MV-4-11 (cell line): ENCODE results near the gene PRTG.
"Not testable (repeated sequence)": the region's sequence is repeated elsewhere in the genome, so short reads cannot be mapped to it uniquely, and the experiment has no call there.

Experiments
- DNase-seq: peaks from one replicate; lab custom pipeline; 2025; lab: John Stamatoyannopoulos, UW

Gene PRTG

DNA sequence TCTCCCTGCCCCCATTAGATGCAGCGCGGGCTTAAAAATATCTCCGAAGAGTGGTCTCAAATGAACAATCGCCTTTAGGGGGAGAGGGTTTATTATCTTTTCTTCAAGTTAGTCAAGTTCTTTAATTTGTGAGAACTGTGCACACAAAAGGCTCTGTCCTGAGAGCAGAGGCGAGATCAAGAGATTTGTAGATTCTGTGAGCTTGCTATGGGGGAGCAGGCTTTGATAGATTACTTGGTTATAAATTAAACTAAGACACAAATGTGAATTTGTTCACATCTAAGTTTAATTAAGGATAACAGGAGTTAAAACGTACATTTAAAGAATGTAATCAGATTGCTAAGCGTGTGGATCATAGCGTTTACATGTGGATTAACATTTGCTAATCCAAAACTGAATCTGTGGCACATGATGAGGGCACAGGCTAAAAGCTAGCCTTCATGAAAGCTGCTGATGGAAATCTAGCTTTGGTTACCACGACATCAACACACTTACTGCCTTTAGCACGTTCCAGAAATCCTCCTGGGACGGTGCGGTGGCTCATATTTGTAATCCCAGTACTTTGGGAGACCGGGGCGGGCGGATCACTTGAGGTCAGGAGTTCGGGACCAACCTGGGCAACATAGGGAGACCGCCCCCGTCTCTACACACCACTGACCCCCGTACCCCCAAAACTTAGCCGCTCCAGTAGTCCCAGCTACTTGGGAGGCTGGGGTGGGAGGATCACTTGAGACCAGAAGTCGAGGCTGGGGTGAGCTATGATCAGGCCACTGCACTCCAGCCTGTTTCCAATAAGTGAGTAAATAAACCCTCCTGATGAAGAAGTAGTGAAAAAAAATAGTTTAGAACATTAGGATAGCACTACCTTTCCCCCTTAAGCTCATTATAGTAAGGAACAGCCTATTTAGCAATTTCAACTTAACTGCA is 1.0 kb upstream of the PRTG start:
- no peak for DNase-seq

GRCh38 chr15:55742498-55742926 is 440 bp downstream of the PRTG start:
- no peak for DNase-seq

GRCh38 chr15:55741833-55742497 is 987 bp downstream of the PRTG start:
- DNase-seq, result no peak

GRCh38 chr15:55740981-55741832 is 1.7 kb downstream of the PRTG start:
- no peak for DNase-seq

GRCh38 chr15:55740359-55740878 is 2.5 kb downstream of the PRTG start:
- no peak for DNase-seq

GRCh38 chr15:55739641-55740040 is 3.3 kb downstream of the PRTG start:
- DNase-seq, result no peak

GRCh38 chr15:55738715-55739114 is 4.2 kb downstream of the PRTG start:
- no peak for DNase-seq

- DNase-seq, result no peak
These were observed 5.6 kb downstream of the PRTG start for GRCh38 chr15:55737373-55737772.

DNA sequence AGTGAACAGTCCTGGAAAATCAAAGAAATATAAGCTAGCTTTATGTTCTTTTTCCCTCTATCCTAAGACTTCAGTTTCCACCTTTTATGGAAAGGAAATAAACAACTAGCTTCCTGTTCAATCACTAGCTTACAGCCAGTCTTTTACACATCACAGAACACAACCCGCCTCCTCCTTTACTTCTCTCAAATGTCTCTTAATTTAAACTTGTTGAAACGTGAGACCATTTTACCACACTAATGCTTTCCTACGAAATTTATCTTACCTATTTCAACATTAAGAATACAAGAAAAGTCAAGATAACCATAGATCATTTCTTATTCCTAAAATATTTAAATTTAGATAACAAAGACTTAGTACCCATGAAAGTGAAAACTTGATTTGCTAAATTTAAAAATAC is 6.2 kb downstream of the PRTG start:
- no peak for DNase-seq

- DNase-seq, result no peak
These were observed 8.3 kb downstream of the PRTG start for GRCh38 chr15:55734641-55735040.

- not testable (repeated sequence) for DNase-seq
These were observed 9.5 kb downstream of the PRTG start for GRCh38 chr15:55733461-55733860.

- DNase-seq, result no peak
These were observed 21.3 kb downstream of the PRTG start for GRCh38 chr15:55721554-55722185.

- DNase-seq, result no peak
These were observed 27.4 kb downstream of the PRTG start for GRCh38 chr15:55715355-55716076.

DNA sequence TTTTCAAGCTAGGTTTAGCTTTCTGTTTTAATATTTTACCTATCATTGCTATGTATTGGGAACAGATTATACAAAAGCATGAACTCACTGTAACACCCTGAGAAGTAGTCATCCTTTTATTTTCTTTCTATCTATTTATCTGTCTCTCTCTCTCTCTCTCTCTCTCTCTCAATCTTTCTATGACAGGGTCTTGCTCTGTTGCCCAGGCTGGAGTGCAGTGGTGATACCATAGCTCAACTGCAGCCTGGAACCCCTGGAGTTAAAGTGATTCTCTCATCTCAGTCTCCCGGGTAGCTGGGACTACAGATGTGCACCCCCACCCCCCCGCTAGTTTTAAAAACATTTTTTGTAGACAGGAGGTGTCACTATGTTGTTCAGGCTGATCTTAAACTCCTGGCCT is 28.9 kb downstream of the PRTG start:
- no peak for DNase-seq

DNA sequence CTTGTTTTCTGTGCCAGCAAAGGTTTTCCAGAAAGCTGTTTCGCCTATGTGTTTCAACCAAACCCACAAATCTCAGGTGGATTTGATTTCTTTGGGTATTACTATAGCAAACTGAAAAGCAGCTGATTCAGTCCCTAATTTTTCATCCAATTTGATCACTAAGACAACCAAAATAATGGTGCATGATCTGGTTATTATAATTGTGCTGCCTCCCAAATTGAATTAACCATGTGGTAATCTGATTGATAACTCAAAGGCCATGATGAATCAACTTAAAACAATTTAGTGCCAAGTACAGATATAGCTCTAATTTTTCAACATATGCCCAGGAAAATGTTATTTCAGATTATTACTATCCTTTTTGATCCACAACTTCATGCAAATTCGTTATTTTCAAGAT is 30.6 kb downstream of the PRTG start:
- no peak for DNase-seq

GRCh38 chr15:55710286-55710685 is 32.7 kb downstream of the PRTG start:
- DNase-seq, result no peak

GRCh38 chr15:55709458-55709857 is 33.5 kb downstream of the PRTG start:
- no peak for DNase-seq

- DNase-seq, result no peak
These were observed 34.2 kb downstream of the PRTG start for GRCh38 chr15:55708720-55709119.

DNA sequence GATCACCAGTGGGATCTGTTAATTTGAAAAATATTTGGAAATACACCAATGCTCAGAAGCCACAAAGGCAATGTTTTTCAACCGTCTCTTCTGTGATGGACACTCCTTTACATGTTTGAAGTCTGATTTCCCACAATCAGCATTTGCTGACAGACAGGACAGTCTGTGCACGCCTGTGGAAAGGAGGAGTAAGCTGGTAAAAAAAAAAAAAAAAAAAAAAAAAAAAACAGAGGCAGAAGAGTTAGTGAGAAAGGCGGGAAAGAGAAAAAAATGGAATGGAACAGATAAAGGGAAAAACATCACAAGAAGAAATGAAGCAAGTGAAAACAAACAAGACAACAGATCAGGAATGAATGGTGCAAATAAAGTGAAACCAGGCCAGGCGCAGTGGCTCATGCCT is 35.0 kb downstream of the PRTG start:
- DNase-seq, result no peak

GRCh38 chr15:55707518-55707917 is 35.4 kb downstream of the PRTG start:
- no peak for DNase-seq

DNA sequence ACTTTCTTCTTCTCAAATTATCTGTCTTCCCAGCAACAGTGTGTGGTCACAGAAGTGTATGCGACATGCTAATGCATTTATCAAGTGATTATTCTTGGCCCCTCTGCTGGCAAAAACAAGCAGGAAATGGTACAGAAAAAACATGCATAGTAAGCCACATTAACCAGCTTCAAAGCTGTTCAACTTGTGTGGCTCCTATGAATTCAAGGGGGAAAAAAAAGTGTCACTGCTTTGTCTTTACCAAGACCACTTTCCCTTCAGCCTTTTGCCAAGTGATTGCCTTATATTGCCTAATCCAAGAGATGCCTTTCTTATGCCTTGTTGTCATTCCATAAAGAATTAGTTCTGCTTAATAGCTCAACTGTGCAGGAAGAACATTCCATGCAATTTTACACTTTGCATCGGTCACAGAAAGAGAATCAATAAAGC is 39.1 kb downstream of the PRTG start:
- DNase-seq, result no peak
